Subcutaneous adipose tissue (tissue), 4 donors: ENCODE measurements around the gene GBA2. TPM values are rescaled to one million over a fixed set of nuclear protein-coding genes. Genes with fewer than 3 reads are reported as not detected.

Experiments used
- total RNA-seq, 4 donors: library from RNA; depleted of rRNA; stranded (reverse); fragments of >200 nt; gene quantifications; one replicate each; pipeline ENCODE4 v1.1.0, GENCODE V29; 2016
- TF ChIP-seq, protein P1 (sequence below): fragments of 450-650 bp; IDR thresholded peaks from one replicate; pipeline ENCODE4 v1.5.1; 2016; ENCODE audit warnings: low read depth, mild to moderate bottlenecking, control low read depth, antibody characterized with exemption, moderate library complexity

GBA2 gene
- total RNA-seq, 4 donors from 2014 or later, result 33.7 to 107 (median 41.6) TPM

DNA sequence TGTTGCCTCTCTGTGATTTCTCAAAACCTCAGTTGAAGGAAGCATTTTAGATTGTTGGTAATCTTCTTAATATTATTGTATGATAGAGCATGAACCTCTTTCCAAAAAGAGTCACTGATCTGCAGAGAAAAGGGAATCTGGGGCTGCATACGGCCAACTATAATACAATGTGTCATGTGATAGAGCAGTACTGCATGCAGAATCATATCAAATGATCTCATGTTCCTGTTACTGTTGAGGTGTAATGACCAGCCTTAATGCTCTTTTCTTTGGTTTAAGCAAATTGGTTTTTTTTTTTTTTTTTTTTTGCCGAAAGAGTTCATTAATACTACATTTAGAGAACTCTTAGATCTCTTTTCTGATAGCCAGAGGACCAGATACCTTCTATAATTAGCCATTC, 18.0 kb upstream of the GBA2 start:
- TF ChIP-seq, protein P1, sequence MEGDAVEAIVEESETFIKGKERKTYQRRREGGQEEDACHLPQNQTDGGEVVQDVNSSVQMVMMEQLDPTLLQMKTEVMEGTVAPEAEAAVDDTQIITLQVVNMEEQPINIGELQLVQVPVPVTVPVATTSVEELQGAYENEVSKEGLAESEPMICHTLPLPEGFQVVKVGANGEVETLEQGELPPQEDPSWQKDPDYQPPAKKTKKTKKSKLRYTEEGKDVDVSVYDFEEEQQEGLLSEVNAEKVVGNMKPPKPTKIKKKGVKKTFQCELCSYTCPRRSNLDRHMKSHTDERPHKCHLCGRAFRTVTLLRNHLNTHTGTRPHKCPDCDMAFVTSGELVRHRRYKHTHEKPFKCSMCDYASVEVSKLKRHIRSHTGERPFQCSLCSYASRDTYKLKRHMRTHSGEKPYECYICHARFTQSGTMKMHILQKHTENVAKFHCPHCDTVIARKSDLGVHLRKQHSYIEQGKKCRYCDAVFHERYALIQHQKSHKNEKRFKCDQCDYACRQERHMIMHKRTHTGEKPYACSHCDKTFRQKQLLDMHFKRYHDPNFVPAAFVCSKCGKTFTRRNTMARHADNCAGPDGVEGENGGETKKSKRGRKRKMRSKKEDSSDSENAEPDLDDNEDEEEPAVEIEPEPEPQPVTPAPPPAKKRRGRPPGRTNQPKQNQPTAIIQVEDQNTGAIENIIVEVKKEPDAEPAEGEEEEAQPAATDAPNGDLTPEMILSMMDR, result no peak

DNA sequence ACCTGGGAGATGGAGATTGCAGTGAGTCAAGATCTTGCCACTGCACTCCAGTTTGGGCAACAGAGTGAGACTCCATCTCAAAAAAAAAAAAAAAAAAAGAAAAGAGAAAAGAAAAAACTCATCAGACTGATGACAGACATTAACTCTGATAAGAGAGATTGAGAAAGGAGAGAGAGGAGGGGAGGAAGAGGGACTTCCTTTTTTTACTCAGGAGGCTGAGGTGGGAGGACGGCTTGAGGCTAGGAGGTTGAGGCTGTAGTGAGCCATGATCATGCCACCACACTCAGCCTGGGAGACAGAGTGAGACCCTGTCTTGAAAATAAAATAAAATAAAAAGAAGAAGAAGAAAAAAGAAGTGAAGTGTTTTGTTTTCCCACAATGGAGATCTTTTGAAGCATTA, 14.8 kb upstream of the GBA2 start:
- TF ChIP-seq, protein P1, result no peak

DNA sequence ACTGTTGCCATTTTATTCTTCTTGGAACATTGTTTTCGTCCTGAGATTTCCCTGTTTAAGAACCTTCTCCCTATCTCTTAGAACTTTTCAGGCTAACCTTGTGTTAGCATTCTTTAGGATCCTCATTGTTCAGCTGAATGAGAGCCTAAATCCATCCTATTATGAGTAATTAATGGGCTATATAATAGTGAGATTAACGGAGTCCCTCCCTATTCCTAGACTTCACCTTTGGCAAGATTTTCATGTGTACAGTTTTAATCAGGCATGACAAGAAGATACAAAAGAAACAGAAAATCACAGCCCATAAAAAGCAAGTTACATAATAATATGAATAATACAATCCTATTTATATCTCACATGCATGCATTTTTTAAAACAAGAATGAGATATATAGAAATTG, 14.2 kb upstream of the GBA2 start:
- TF ChIP-seq, protein P1, result no peak

DNA sequence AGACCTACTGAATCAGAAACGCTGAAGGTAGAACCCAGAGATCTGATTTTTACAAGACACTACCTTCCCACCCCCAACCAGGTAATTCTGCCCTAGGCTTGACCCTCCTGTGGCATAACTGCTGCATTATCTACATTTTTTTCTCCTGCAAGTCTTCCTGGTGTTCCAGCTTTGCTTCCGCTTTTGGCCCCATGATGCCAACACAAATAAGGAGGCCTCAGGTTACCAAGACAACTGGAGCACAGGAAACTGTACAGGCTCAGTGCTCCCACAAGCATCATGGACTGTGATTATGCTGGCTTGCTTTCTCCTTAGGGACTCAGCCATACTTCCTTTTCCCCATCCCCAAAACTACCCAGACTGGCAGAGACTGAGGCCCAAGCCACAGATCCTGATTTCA, 11.6 kb upstream of the GBA2 start:
- TF ChIP-seq, protein P1, result no peak

DNA sequence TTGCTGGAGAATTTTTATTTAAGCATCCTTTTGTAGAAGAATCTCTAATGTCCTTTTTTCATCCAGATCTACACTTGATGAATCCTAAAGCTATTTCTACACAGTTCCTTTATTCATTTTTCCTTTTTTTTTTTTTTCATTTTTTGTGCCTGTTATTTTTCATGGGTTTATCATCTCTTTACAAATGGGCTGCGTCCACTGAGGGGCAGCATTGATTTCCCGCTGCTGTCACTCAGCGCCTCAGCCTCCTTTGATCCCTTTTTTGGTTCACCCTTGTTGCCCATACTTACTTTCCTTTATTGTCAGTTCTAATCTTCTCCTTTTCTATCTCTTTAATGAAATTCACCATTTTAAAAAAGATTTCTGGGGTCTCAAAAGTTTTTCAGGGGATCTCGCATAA, 10.8 kb upstream of the GBA2 start:
- TF ChIP-seq, protein P1, result no peak

DNA sequence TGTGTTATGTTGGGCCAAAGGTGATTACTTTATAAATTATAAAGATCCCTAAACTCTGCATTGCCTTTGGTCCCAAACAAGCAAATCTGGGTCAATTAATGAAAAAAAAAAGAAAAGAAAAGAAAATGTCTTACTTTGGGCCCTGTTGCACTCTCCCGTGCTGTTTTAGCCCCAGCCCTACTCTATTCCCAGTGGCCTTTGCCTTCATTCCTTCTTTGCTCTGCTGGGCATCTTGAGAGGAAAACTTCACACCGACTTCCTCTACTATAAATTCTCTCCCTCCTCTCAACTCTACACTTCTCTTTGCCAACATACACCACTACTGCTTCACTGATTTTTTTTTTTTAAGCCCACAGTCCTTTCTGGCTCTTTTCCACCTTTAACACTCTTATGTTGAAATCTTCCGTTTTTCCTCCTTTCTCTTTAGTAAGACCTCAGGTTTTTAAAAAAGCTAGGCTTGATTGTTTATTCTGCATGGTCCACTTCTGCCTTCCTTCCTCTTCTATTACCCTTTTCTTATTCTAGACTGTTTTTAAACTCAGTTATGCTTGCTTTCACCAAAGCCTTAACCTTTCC, 9.5 kb upstream of the GBA2 start:
- TF ChIP-seq, protein P1, result no peak

DNA sequence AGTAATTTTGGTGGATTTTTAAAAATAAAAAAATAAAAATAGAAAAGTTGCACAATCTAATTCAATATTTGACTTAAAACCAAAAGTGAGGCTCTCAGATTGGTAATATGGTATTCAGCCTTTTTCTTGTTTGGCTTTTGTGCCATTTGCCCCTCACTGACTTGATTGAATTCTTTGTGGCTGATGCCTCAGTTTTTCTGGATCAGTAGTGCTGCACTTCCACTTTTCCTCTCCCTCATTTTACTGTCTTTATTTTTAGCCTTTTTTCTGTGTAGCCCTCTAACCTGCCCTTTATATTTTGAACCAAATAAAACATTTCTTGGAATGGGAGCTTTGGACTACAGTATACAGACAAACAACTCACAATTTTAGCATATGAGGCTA, 8.9 kb upstream of the GBA2 start:
- TF ChIP-seq, protein P1, result no peak
